Measurements from ENCODE around the gene MBD5.

The MBD5 gene

DNA sequence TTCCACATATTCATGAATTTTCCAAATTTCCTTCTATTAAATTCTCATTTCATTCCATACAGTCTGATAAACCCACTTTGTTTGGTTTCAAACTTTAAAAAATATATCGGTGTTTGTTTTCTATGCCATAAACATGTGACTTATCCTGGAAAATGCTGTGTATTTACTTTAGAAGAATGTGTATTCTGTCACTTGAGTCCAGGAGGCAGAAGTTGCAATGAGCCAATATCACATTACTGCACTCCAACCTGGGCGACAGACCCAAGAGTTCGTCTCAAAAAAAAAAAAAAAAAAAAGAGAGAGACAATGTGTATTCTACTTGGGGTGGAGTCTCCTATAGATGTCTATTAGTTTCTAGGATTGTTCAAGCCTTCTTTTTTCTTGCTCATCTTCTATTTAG is 31.8 kb downstream of the MBD5 start:
- H3K27me3 ChIP-seq (ENCODE audit: insufficient read depth, low read length): no peaks in the 10 kb centered on the region
- WGBS: 100% methylated on average over 1 of the region's 3 CpGs
- no peak overlapping the region for H3K27ac ChIP-seq (ENCODE audit: low read depth, low read length)
- H3K4me1 ChIP-seq (ENCODE audit: insufficient read depth, low read length): peaks cover 21% of the 10 kb centered on the region; the same call in 1 of the 2 replicates
- H3K4me3 ChIP-seq (ENCODE audit: low read length): no peak overlapping the region
- peaks cover 2% of the 10 kb centered on the region; the same call in 1 of the 2 replicates for H3K36me3 ChIP-seq (ENCODE audit: insufficient read depth, low read length)
- H3K9ac ChIP-seq (ENCODE audit: low read depth, low read length): no peak overlapping the region
- no peaks in the 10 kb centered on the region for H3K9me3 ChIP-seq (ENCODE audit: insufficient read depth, low read depth, low read length)

GRCh38 chr2:148058641-148059040 is 37.8 kb downstream of the MBD5 start:
- Histone ChIP-seq H3K36me3 (ENCODE audit: insufficient read depth, low read length) (peaks cover 2% of the 10 kb centered on the region; the same call in 1 of the 2 replicates), H3K4me3 (ENCODE audit: low read length) (no peak overlapping the region), H3K9me3 (ENCODE audit: insufficient read depth, low read depth, low read length) (no peaks in the 10 kb centered on the region), H3K4me1 (ENCODE audit: insufficient read depth, low read length) (peaks cover 6% of the 10 kb centered on the region; the same call in 1 of the 2 replicates), H3K9ac (ENCODE audit: low read depth, low read length) (no peak overlapping the region), H3K27ac (ENCODE audit: low read depth, low read length) (no peak overlapping the region), H3K27me3 (ENCODE audit: insufficient read depth, low read length) (no peaks in the 10 kb centered on the region)
- WGBS: 87% methylated on average over 1 of the region's 1 CpG

- Histone ChIP-seq H3K9ac (ENCODE audit: low read depth, low read length) (no peak overlapping the region), H3K27me3 (ENCODE audit: insufficient read depth, low read length) (no peaks in the 10 kb centered on the region), H3K4me1 (ENCODE audit: insufficient read depth, low read length) (no peaks in the 10 kb centered on the region), H3K36me3 (ENCODE audit: insufficient read depth, low read length) (no peaks in the 10 kb centered on the region), H3K9me3 (ENCODE audit: insufficient read depth, low read depth, low read length) (no peaks in the 10 kb centered on the region), H3K27ac (ENCODE audit: low read depth, low read length) (no peak overlapping the region), H3K4me3 (ENCODE audit: low read length) (no peak overlapping the region)
- WGBS: no CpG with 5 or more reads among the region's 2 CpGs
Measured at GRCh38 chr2:148063633-148064032, 42.7 kb downstream of the MBD5 start.

GRCh38 chr2:148065936-148066335 is 45.0 kb downstream of the MBD5 start:
- no peak overlapping the region for H3K9ac ChIP-seq (ENCODE audit: low read depth, low read length)
- no peaks in the 10 kb centered on the region for H3K27me3 ChIP-seq (ENCODE audit: insufficient read depth, low read length)
- H3K27ac ChIP-seq (ENCODE audit: low read depth, low read length): no peak overlapping the region
- WGBS: 99% methylated on average over 6 of the region's 6 CpGs
- no peak overlapping the region for H3K4me3 ChIP-seq (ENCODE audit: low read length)
- H3K36me3 ChIP-seq (ENCODE audit: insufficient read depth, low read length): no peaks in the 10 kb centered on the region
- H3K9me3 ChIP-seq (ENCODE audit: insufficient read depth, low read depth, low read length): no peaks in the 10 kb centered on the region
- no peaks in the 10 kb centered on the region for H3K4me1 ChIP-seq (ENCODE audit: insufficient read depth, low read length)

- Histone ChIP-seq H3K9me3 (ENCODE audit: insufficient read depth, low read depth, low read length) (no peaks in the 10 kb centered on the region), H3K27me3 (ENCODE audit: insufficient read depth, low read length) (no peaks in the 10 kb centered on the region), H3K4me3 (ENCODE audit: low read length) (no peak overlapping the region), H3K9ac (ENCODE audit: low read depth, low read length) (no peak overlapping the region), H3K27ac (ENCODE audit: low read depth, low read length) (no peak overlapping the region), H3K4me1 (ENCODE audit: insufficient read depth, low read length) (no peaks in the 10 kb centered on the region), H3K36me3 (ENCODE audit: insufficient read depth, low read length) (no peaks in the 10 kb centered on the region)
- WGBS: 89% methylated on average over 1 of the region's 1 CpG
Measured at GRCh38 chr2:148067801-148068200, 46.9 kb downstream of the MBD5 start.

GRCh38 chr2:148071351-148071750 is 50.5 kb downstream of the MBD5 start:
- H3K36me3 ChIP-seq (ENCODE audit: insufficient read depth, low read length): no peaks in the 10 kb centered on the region
- no peak overlapping the region for H3K9ac ChIP-seq (ENCODE audit: low read depth, low read length)
- no peaks in the 10 kb centered on the region for H3K9me3 ChIP-seq (ENCODE audit: insufficient read depth, low read depth, low read length)
- no peaks in the 10 kb centered on the region for H3K4me1 ChIP-seq (ENCODE audit: insufficient read depth, low read length)
- 95% methylated on average over 3 of the region's 4 CpGs for WGBS
- H3K27ac ChIP-seq (ENCODE audit: low read depth, low read length): no peak overlapping the region
- H3K27me3 ChIP-seq (ENCODE audit: insufficient read depth, low read length): no peaks in the 10 kb centered on the region
- H3K4me3 ChIP-seq (ENCODE audit: low read length): no peak overlapping the region

- H3K27ac ChIP-seq (ENCODE audit: low read depth, low read length): no peak overlapping the region
- H3K4me3 ChIP-seq (ENCODE audit: low read length): no peak overlapping the region
Measured at GRCh38 chr2:148096012-148096411, 75.1 kb downstream of the MBD5 start.

DNA sequence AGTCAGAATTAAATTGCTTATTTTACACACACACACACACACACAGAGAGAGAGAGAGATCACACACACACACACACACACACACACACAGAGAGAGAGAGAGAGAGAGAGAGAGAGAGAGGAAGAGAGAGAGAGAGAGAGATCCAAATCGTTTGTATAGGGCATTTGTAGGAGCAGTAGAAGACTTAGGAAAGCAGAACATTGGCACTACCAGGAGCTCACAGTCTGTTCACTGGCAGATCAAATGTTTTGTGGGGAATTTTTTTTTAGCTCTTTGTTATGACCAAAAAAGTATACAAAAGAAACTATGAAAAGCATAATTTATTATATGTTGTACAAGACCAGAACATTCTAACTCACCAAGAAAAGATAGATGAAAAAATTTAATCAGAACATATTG is 81.8 kb downstream of the MBD5 start:
- Histone ChIP-seq H3K27me3 (ENCODE audit: insufficient read depth, low read length) (no peaks in the 10 kb centered on the region), H3K9ac (ENCODE audit: low read depth, low read length) (no peak overlapping the region), H3K27ac (ENCODE audit: low read depth, low read length) (no peak overlapping the region), H3K9me3 (ENCODE audit: insufficient read depth, low read depth, low read length) (no peaks in the 10 kb centered on the region), H3K36me3 (ENCODE audit: insufficient read depth, low read length) (no peaks in the 10 kb centered on the region), H3K4me1 (ENCODE audit: insufficient read depth, low read length) (peaks cover 10% of the 10 kb centered on the region), H3K4me3 (ENCODE audit: low read length) (no peak overlapping the region)
- WGBS: 75% methylated on average over 1 of the region's 1 CpG

More at GRCh38 chr2:148096012-148096411, 75.1 kb downstream of the MBD5 start:
- no peaks in the 10 kb centered on the region for H3K4me1 ChIP-seq (ENCODE audit: insufficient read depth, low read length)
- H3K27me3 ChIP-seq (ENCODE audit: insufficient read depth, low read length): no peaks in the 10 kb centered on the region
- H3K9me3 ChIP-seq (ENCODE audit: insufficient read depth, low read depth, low read length): no peaks in the 10 kb centered on the region
- no peak overlapping the region for H3K9ac ChIP-seq (ENCODE audit: low read depth, low read length)
- no peaks in the 10 kb centered on the region for H3K36me3 ChIP-seq (ENCODE audit: insufficient read depth, low read length)

DNA sequence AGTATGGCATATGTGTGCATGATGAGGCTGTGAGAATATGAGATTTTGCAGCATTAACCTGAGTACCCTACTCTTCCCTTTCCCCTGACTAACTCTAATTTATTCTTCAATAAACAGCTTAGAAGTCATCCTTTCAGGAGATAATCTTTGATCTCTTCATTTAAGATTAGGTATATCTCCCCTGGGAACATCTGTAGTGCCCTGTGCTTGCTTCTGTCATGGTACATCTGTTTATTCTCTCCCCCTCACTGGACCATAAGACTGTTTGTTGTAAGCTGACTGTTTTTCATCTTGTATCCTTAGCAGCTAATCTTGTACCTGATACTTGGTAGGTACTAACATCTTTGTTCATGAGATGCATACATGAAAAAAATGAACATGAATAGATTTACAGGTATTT is 83.1 kb downstream of the MBD5 start:
- Histone ChIP-seq H3K36me3 (ENCODE audit: insufficient read depth, low read length) (no peaks in the 10 kb centered on the region), H3K9me3 (ENCODE audit: insufficient read depth, low read depth, low read length) (no peaks in the 10 kb centered on the region), H3K4me1 (ENCODE audit: insufficient read depth, low read length) (peaks cover 10% of the 10 kb centered on the region), H3K4me3 (ENCODE audit: low read length) (no peak overlapping the region), H3K27ac (ENCODE audit: low read depth, low read length) (no peak overlapping the region), H3K9ac (ENCODE audit: low read depth, low read length) (no peak overlapping the region), H3K27me3 (ENCODE audit: insufficient read depth, low read length) (no peaks in the 10 kb centered on the region)

GRCh38 chr2:148106331-148106730 is 85.4 kb downstream of the MBD5 start:
- peaks cover 10% of the 10 kb centered on the region for H3K4me1 ChIP-seq (ENCODE audit: insufficient read depth, low read length)
- no peaks in the 10 kb centered on the region for H3K9me3 ChIP-seq (ENCODE audit: insufficient read depth, low read depth, low read length)
- no peak overlapping the region for H3K27ac ChIP-seq (ENCODE audit: low read depth, low read length)
- no peaks in the 10 kb centered on the region for H3K27me3 ChIP-seq (ENCODE audit: insufficient read depth, low read length)
- H3K9ac ChIP-seq (ENCODE audit: low read depth, low read length): no peak overlapping the region
- H3K36me3 ChIP-seq (ENCODE audit: insufficient read depth, low read length): no peaks in the 10 kb centered on the region
- no peak overlapping the region for H3K4me3 ChIP-seq (ENCODE audit: low read length)

- Histone ChIP-seq H3K27ac (ENCODE audit: low read depth, low read length) (no peak overlapping the region), H3K9me3 (ENCODE audit: insufficient read depth, low read depth, low read length) (no peaks in the 10 kb centered on the region)
- WGBS: 97% methylated on average over 5 of the region's 5 CpGs
Measured at GRCh38 chr2:148108385-148108784, 87.5 kb downstream of the MBD5 start.

DNA sequence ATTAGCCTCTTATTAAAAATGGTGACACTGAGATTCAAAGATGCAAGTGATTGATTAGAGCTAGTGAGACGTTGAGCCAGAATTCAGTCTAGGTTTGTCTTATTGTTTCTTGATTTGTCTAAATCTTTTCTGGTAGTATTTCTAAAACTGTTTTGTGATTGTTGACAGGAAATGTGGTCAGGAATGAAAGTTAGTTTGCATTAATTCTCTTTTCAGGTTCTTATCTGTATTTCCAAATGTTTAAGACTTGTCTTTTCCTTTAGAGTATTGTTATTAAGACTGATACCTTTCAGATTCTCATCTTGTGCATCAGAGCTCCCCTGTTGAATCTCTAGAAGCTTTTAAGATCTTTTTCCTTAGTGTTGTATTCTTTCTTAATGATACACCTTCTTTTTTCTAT is 89.3 kb downstream of the MBD5 start:
- 80% methylated on average over 1 of the region's 1 CpG for WGBS
- Histone ChIP-seq H3K27me3 (ENCODE audit: insufficient read depth, low read length) (no peaks in the 10 kb centered on the region), H3K4me3 (ENCODE audit: low read length) (no peak overlapping the region), H3K9ac (ENCODE audit: low read depth, low read length) (no peak overlapping the region), H3K9me3 (ENCODE audit: insufficient read depth, low read depth, low read length) (no peaks in the 10 kb centered on the region), H3K36me3 (ENCODE audit: insufficient read depth, low read length) (no peaks in the 10 kb centered on the region), H3K4me1 (ENCODE audit: insufficient read depth, low read length) (no peaks in the 10 kb centered on the region), H3K27ac (ENCODE audit: low read depth, low read length) (no peak overlapping the region)

More at GRCh38 chr2:148108385-148108784, 87.5 kb downstream of the MBD5 start:
- H3K4me1 ChIP-seq (ENCODE audit: insufficient read depth, low read length): peaks cover 10% of the 10 kb centered on the region
- no peaks in the 10 kb centered on the region for H3K36me3 ChIP-seq (ENCODE audit: insufficient read depth, low read length)
- H3K27me3 ChIP-seq (ENCODE audit: insufficient read depth, low read length): no peaks in the 10 kb centered on the region
- H3K4me3 ChIP-seq (ENCODE audit: low read length): no peak overlapping the region
- H3K9ac ChIP-seq (ENCODE audit: low read depth, low read length): no peak overlapping the region
